K562 (cell line): ENCODE results near the gene SDHAF3. TPM values are rescaled to one million over a fixed set of nuclear protein-coding genes. Genes with fewer than 3 reads are reported as not detected.

Experiments
- ARID1B ChIP-seq: fragments of 450-650 bp; IDR thresholded peaks from 2 replicates; pipeline ENCODE4 v1.6.1; 2016; ENCODE audit warnings: antibody characterized with exemption, mild to moderate bottlenecking, inconsistent platforms
- CUX1 ChIP-seq: fragments of 200-800 bp; sonication (Bioruptor generic); IDR thresholded peaks from 2 replicates; pipeline ENCODE4 v1.6.1; 2016; ENCODE audit warnings: missing genetic modification characterization, missing compliant biosample characterization
- DNMT1 ChIP-seq: fragments of 450-650 bp; IDR thresholded peaks from 2 replicates; pipeline ENCODE4 v1.6.1; 2016; ENCODE audit warnings: antibody characterized with exemption, mild to moderate bottlenecking
- EHMT2 ChIP-seq: fragments of 450-650 bp; IDR thresholded peaks from 2 replicates; pipeline ENCODE4 v1.6.1; 2018; ENCODE audit warnings: antibody characterized with exemption
- FOXP4 ChIP-seq: sonication (generic); formaldehyde crosslinking; IDR thresholded peaks from 2 replicates; pipeline ENCODE4 v1.8.0; 2022; ENCODE audit warnings: mild to moderate bottlenecking, missing genetic modification reagents, borderline replicate concordance
- HDAC2 ChIP-seq: fragments of 450-650 bp; IDR thresholded peaks from 2 replicates; pipeline ENCODE4 v1.6.1; 2016; ENCODE audit warnings: mild to moderate bottlenecking
- HSF4 ChIP-seq: fragments of 250-450 bp; sonication (Bioruptor Pico); IDR thresholded peaks from 2 replicates; pipeline ENCODE4 v2.1.2; 2022; ENCODE audit warnings: mild to moderate bottlenecking, moderate library complexity, borderline replicate concordance
- LEF1 ChIP-seq: fragments of 450-650 bp; IDR thresholded peaks from 2 replicates; pipeline ENCODE4 v1.6.1; 2016; ENCODE audit warnings: mild to moderate bottlenecking
- NFATC3 ChIP-seq: fragments of 450-650 bp; IDR thresholded peaks from 2 replicates; pipeline ENCODE4 v1.6.1; 2017; ENCODE audit warnings: mild to moderate bottlenecking
- NFIC ChIP-seq: fragments of 450-650 bp; IDR thresholded peaks from 2 replicates; pipeline ENCODE4 v1.6.1; 2017; ENCODE audit warnings: mild to moderate bottlenecking, inconsistent platforms
- PML ChIP-seq: IDR thresholded peaks from 2 replicates; pipeline ENCODE4 v1.6.1; 2012; ENCODE audit warnings: low read length, inconsistent platforms
- POLR2A ChIP-seq: fragments of 450-650 bp; conservative IDR thresholded peaks from 2 replicates; pipeline ENCODE4 v1.6.1; 2016
- SIN3A ChIP-seq, 2 experiments: fragments of 150-350 bp in 1 of 2; IDR thresholded peaks; 2 replicates each; pipeline ENCODE4 v1.6.1; 2011 to 2016; ENCODE audit warnings: borderline replicate concordance in 2 of 2, low read depth in 2 of 2, low read length in 2 of 2, mild to moderate bottlenecking in 2 of 2, moderate library complexity in 2 of 2; ENCODE audit not compliant: control insufficient read depth in 1 of 2
- SMARCA4 ChIP-seq: fragments of 450-650 bp; IDR thresholded peaks from 2 replicates; pipeline ENCODE4 v1.6.1; 2016
- TCF15 ChIP-seq: fragments of 250-450 bp; sonication (Bioruptor Pico); IDR thresholded peaks from 2 replicates; pipeline ENCODE4 v1.8.0; 2022; ENCODE audit warnings: moderate library complexity, mild to moderate bottlenecking, inconsistent platforms
- ZNF766 ChIP-seq: fragments of 200-800 bp; sonication (Bioruptor generic); conservative IDR thresholded peaks from 2 replicates; pipeline ENCODE4 v1.6.1; 2016; ENCODE audit warnings: missing genetic modification characterization, missing compliant biosample characterization
- polyA plus RNA-seq, 8 experiments: library from polyadenylated mRNA; depleted of rRNA in 4 of 8; stranded (reverse) in 5 of 8; unstranded in 3 of 8; fragments of >200 nt; fragmentation: Nextera tagmentation in 2 of 8; fragmentation: Illumina TruSeq in 1 of 8; extraction: Ambion mirVana in 2 of 8; extraction: Trizol in 1 of 8; gene quantifications; 2 replicates each; pipeline versions ENCODE4 v1.2.1 to v1.2.3, GENCODE V29; 2011 to 2014; ENCODE audit warnings: inconsistent platforms in 1 of 8, missing spikeins in 1 of 8
- total RNA-seq, 7 experiments: library from RNA; depleted of rRNA in 6 of 7; stranded (reverse); fragments of >200 nt in 6 of 7; fragmentation: Illumina TruSeq in 2 of 7; extraction: Trizol in 2 of 7; gene quantifications; 2 replicates each; pipeline versions ENCODE4 v1.2.1 to v1.2.3, GENCODE V29; 2011 to 2021; ENCODE audit warnings: low replicate concordance in 1 of 7
- TF ChIP-seq, protein P1 (sequence below): fragments of 450-650 bp; formaldehyde crosslinking; conservative IDR thresholded peaks from 2 replicates; pipeline ENCODE4 v1.4.0; 2022; ENCODE audit warnings: mild to moderate bottlenecking, missing genetic modification characterization
- TF ChIP-seq, protein P2 (sequence below): sonication (generic); formaldehyde crosslinking; IDR thresholded peaks from 2 replicates; pipeline ENCODE4 v1.8.1; 2022; ENCODE audit warnings: missing genetic modification reagents
- TF ChIP-seq, protein P3 (sequence below): fragments of 250-450 bp; sonication (Bioruptor Pico); IDR thresholded peaks from 2 replicates; pipeline ENCODE4 v1.8.0; 2021; ENCODE audit warnings: mild to moderate bottlenecking, moderate library complexity

SDHAF3 gene
- total and polyA plus RNA-seq, 9 of the 15 experiments (the other 6 are each of a cell fraction or from before 2014, with no cell fraction given), result 51.5 to 403 (median 145) TPM

DNA sequence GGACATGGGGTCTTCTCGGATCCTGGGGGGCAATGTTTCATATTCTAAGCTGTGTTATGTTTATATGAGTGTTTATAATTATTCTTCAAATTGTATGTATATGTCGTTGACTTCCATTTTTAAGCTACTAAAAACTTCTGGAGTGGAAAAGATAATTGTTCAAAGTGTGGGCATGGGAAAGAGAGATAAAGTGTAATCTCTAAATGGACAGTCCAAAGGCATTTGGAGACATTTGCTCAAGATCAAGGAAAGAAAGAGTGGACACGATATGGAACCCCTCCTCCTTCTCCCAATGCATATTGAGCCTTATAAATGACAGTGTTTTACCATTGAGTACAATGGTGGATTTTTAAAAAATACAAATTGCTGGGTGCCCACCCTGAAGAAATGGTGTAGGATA is 81.1 kb downstream of the SDHAF3 start (continued):
- no peak for TF ChIP-seq DNMT1
- no peak for TF ChIP-seq TCF15 (CRISPR knock-in tag)
- no peak for TF ChIP-seq ZNF766 (CRISPR knock-in tag)
- TF ChIP-seq PML, result peak; percentile 59; the same call in 1 of the 2 replicates
- TF ChIP-seq, protein P1, sequence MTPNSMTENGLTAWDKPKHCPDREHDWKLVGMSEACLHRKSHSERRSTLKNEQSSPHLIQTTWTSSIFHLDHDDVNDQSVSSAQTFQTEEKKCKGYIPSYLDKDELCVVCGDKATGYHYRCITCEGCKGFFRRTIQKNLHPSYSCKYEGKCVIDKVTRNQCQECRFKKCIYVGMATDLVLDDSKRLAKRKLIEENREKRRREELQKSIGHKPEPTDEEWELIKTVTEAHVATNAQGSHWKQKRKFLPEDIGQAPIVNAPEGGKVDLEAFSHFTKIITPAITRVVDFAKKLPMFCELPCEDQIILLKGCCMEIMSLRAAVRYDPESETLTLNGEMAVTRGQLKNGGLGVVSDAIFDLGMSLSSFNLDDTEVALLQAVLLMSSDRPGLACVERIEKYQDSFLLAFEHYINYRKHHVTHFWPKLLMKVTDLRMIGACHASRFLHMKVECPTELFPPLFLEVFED (CRISPR knock-in tag), result no peak
- no peak for TF ChIP-seq FOXP4
- peak; percentile 63; the same call in 1 of the 2 replicates for TF ChIP-seq LEF1
- no peak for TF ChIP-seq NFATC3
- peak; percentile 93 for TF ChIP-seq ARID1B
- TF ChIP-seq SMARCA4, result peak; percentile 89
- peak; percentile 61; the same call in 1 of the 2 replicates for TF ChIP-seq EHMT2
- TF ChIP-seq, protein P2, sequence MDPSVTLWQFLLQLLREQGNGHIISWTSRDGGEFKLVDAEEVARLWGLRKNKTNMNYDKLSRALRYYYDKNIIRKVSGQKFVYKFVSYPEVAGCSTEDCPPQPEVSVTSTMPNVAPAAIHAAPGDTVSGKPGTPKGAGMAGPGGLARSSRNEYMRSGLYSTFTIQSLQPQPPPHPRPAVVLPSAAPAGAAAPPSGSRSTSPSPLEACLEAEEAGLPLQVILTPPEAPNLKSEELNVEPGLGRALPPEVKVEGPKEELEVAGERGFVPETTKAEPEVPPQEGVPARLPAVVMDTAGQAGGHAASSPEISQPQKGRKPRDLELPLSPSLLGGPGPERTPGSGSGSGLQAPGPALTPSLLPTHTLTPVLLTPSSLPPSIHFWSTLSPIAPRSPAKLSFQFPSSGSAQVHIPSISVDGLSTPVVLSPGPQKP (CRISPR knock-in tag), result no peak
- no peak for TF ChIP-seq CUX1 (CRISPR knock-in tag)
- no peak for TF ChIP-seq HSF4
- no peak for TF ChIP-seq SIN3A (IDR thresholded peaks at IDR 0.05; ENCODE audit: borderline replicate concordance in 2 of 2, control insufficient read depth in 1 of 2, low read depth in 2 of 2, low read length in 2 of 2)
- no peak for TF ChIP-seq HDAC2
- no peak for TF ChIP-seq POLR2A
- TF ChIP-seq NFIC, result peak; percentile 59; the same call in 1 of the 2 replicates
- TF ChIP-seq, protein P3, sequence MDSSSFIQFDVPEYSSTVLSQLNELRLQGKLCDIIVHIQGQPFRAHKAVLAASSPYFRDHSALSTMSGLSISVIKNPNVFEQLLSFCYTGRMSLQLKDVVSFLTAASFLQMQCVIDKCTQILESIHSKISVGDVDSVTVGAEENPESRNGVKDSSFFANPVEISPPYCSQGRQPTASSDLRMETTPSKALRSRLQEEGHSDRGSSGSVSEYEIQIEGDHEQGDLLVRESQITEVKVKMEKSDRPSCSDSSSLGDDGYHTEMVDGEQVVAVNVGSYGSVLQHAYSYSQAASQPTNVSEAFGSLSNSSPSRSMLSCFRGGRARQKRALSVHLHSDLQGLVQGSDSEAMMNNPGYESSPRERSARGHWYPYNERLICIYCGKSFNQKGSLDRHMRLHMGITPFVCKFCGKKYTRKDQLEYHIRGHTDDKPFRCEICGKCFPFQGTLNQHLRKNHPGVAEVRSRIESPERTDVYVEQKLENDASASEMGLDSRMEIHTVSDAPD (CRISPR knock-in tag), result no peak
